ENCODE data around the gene RHOF. TPM values are rescaled to one million over a fixed set of nuclear protein-coding genes. Genes with fewer than 3 reads are reported as not detected.

Gene RHOF
- total and polyA plus RNA-seq, 2 donors (not counting 1 experiment from before 2014, with no cell fraction given), result 90.3 to 129 TPM

DNA sequence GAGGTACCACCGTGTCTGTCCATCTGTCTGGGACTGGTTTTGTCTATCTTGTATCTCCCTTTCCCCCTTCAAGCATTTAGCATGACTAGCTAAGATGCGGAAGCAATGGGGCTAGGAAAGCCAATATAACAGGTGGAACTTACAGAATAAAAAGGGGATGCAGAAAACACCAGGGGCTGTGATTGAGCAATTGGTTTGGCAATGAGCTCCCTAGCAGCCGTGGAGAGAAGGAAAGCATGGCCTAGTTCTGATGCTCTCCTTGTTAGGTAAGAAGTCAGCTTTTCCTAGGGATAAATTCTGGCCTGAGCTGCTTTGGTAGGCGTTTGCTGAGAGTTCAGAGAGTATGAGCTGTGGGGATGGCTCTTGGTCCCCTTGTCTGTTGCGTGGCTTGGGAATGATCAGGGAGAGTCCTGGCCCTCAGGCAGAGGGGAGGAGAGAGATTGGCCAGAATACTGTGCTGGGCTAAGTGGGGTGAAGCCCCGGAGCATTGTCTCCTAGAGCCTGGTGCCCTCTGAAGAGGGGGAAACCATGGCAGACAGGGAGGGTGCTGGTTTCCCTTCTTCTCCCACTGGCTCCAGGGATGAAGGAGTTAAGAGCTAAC is 17.4 kb upstream of the RHOF start:
- 82% methylated on average over 5 of the region's 6 CpGs for WGBS (ENCODE audit: insufficient coverage)
- H3K27ac ChIP-seq (ENCODE audit: low read length in 2 of 2), result peak overlapping the region; percentile 11 to 61
- H3K9me3 ChIP-seq (ENCODE audit: control extremely low read depth in 1 of 3, control insufficient read depth in 2 of 3, insufficient read depth in 1 of 3, low read length in 2 of 3), result no peaks in the 10 kb centered on the region
- H2AFZ ChIP-seq (ENCODE audit: insufficient read depth, low read depth, low read length, poor library complexity, severe bottlenecking), result no peak overlapping the region
- H3K27me3 Mint-ChIP-seq, result no peaks in the 10 kb centered on the region
- peaks cover 0 to 85% of the 10 kb centered on the region in 2 experiments for H3K36me3 ChIP-seq (replicated peaks in 1 of 2; ENCODE audit: control extremely low read depth in 1 of 2, control insufficient read depth in 1 of 2, extremely low read depth in 1 of 2, insufficient read depth in 2 of 2, low read length in 1 of 2)
- H3K4me3 Mint-ChIP-seq, result peak overlapping the region; percentile 84
- H3K9me3 Mint-ChIP-seq (ENCODE audit: insufficient read depth), result no peaks in the 10 kb centered on the region
- peaks cover 49 to 59% of the 10 kb centered on the region in 2 donors for H3K4me1 ChIP-seq (ENCODE audit: control insufficient read depth in 2 of 2, insufficient read depth in 2 of 2, low read length in 2 of 2)
- peak overlapping the region; percentile 42 for H3K9ac ChIP-seq (ENCODE audit: low read length)
- ChIA-PET CTCF (interaction anchor here (0.6 to 32.7 kb wide), 23 partner anchors 14 to 1127 kb away, joined by 3 to 1947 read pairs (median 3); partner anchors contain the start of genes PSMD9, RHOF, SETD1B and TMEM120B), POLR2A (interaction anchor here (0.6 to 13.7 kb wide), 8 partner anchors 8 to 1420 kb away, joined by 3 to 267 read pairs (median 6); partner anchors contain the start of genes PSMD9, RHOF and TMEM120B)
- no peaks in the 10 kb centered on the region for H3K27me3 ChIP-seq (replicated peaks in 1 of 4; ENCODE audit: control extremely low read depth in 1 of 4, control insufficient read depth in 3 of 4, insufficient read depth in 4 of 4, low read length in 3 of 4)
- peak overlapping the region in 3 of 5 experiments; percentile 47 to 53 (median 49) for H3K4me3 ChIP-seq (ENCODE audit: control extremely low read depth in 1 of 5, extremely low read depth in 1 of 5, insufficient read depth in 1 of 5, low read depth in 2 of 5, low read length in 4 of 5)
- DNase-seq (peak; percentile 25), ATAC-seq (ENCODE audit: low read depth) (no peak)
- intact Hi-C loops (cut with micrococcal nuclease), result loop anchor here (1.0 to 5.0 kb wide), 2 partner anchors 8 to 34 kb away; no protein-coding TSS in a partner anchor
- H3K4me1 Mint-ChIP-seq, result peaks cover 56% of the 10 kb centered on the region
- H3K4me2 ChIP-seq (replicated peaks; ENCODE audit: low read depth, low read length, poor library complexity, severe bottlenecking), result peak overlapping the region; percentile 86
- no peak for TF ChIP-seq CTCF (IDR thresholded peaks at IDR 0.05)
- no peak for TF ChIP-seq EZH2 (IDR thresholded peaks at IDR 0.05; ENCODE audit: borderline replicate concordance, insufficient read depth, low read depth, low read length, poor library complexity, severe bottlenecking)
- H3K79me2 ChIP-seq (ENCODE audit: control insufficient read depth, insufficient read depth, low read length), result peaks cover 93% of the 10 kb centered on the region
- peak overlapping the region; percentile 87 for H3K27ac Mint-ChIP-seq
- peaks cover 87% of the 10 kb centered on the region for H4K20me1 ChIP-seq (ENCODE audit: control insufficient read depth, insufficient read depth, low read length, poor library complexity, severe bottlenecking)
